T47D (cell line): Measurements from ENCODE around the gene EEF1B2.

ENCODE experiments used
- DNase-seq, 2 experiments: peaks; one replicate each; pipeline versions ENCODE4 v3.0.0 to v3.0.0-alpha.2; 2011 to 2012; ENCODE audit warnings: low read depth in 1 of 2, low spot score in 1 of 2
- JUND ChIP-seq: IDR thresholded peaks from 2 replicates; pipeline ENCODE4 v1.6.1; 2012; ENCODE audit warnings: low read depth
- in situ Hi-C: cut with HindIII; loops from 2 replicates; pipeline ENCODE4 v1.10.0; 2016; ENCODE audit warnings: low sequenced_read_pairs, low pct_unique_long_range_greater_than_20kb

Gene EEF1B2

DNA sequence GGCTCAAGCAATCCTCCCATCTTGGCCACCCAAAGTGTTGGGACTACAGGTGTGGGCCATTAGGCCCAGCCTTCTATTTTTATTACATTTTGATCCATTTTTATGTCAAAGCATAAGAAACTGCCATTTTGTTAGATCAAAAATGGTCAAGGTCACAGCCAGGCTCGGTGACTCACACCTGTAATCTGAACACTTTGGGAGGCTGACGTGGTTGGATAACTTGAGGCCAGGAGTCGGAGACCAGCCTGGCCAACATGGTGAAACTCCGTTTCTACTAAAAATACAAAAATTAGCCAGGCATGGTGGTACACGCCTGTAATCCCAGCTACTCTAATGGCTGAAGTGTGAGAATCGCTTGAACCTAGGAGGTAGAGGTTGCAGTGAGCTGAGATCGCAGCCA, 49.2 kb downstream of the EEF1B2 start:
- DNase-seq, result no peak
- in situ Hi-C loops, result no loop called here
- no peak for TF ChIP-seq JUND

DNA sequence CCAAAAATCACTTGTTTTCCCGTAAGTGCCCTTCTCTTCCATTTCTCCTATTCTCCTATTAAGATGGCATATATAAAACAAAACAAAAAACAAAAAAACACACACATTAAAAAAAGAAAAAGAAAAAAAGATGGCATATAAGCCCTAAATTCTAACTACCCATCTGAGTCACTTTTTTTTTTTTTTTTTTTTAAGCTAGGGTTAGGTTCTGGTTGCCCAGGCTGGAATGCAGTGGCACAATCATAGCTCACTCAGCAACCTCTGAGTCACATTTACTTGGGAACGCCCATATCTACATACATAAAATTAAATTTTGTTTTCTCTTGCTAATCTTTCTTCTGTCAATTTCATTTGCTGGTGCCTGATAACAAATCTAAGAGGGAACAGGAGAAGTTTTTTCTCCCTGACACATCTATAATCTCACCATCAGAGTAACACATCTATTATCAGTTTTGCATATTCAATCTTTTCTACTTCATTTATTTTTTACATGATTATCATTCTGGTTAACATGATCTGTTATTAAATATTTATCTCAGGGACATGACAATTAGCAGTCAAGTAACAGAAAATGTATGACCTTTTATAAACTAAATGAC, 52.1 kb downstream of the EEF1B2 start:
- in situ Hi-C loops, result no loop called here
- no peak for DNase-seq
- no peak for TF ChIP-seq JUND
